Breast epithelium (tissue), 4 donors: ENCODE data around the gene ZNF266. TPM values are rescaled to one million over a fixed set of nuclear protein-coding genes. Genes with fewer than 3 reads are reported as not detected.
A peak's percentile ranks its signal among the peaks of the same experiment; 100 is the strongest.

Experiments
- DNase-seq, 2 donors: peaks; one replicate each; pipeline ENCODE4 v3.0.0-alpha.2; 2019; ENCODE audit warnings: low spot score in 2 of 2
- H3K27ac ChIP-seq, 2 donors: fragments of 200-600 bp; sonication (generic) in 1 of 2; one replicate each; pipeline ENCODE4 v1.5.1; 2016 to 2019; ENCODE audit warnings: mild to moderate bottlenecking in 1 of 2
- H3K27me3 ChIP-seq, 2 donors: fragments of 200-600 bp; sonication (generic) in 1 of 2; one replicate each; pipeline versions ENCODE4 v1.5.1 to v1.6.0; 2017 to 2019; ENCODE audit warnings: control low read depth in 1 of 2, mild to moderate bottlenecking in 1 of 2
- H3K36me3 ChIP-seq: fragments of 200-600 bp; one replicate; pipeline ENCODE4 v1.5.1; 2019
- H3K4me1 ChIP-seq, 2 donors: fragments of 200-600 bp; sonication (generic); one replicate each; pipeline ENCODE4 v1.5.1; 2016 to 2019; ENCODE audit warnings: control low read depth in 1 of 2
- H3K4me3 ChIP-seq, 3 donors: fragments of 200-600 bp; sonication (generic); 1 replicate in 2 of 3; 2 replicates in 1 of 3; pipeline ENCODE4 v1.5.1; 2016 to 2019; ENCODE audit warnings: mild to moderate bottlenecking in 3 of 3, moderate library complexity in 2 of 3
- H3K9me3 ChIP-seq, 2 donors: fragments of 200-600 bp; sonication (generic) in 1 of 2; one replicate each; pipeline ENCODE4 v1.5.1; 2016 to 2019; ENCODE audit warnings: control low read depth in 1 of 2
- CTCF ChIP-seq, 3 donors: fragments of 450-650 bp; IDR thresholded peaks; one replicate each; pipeline ENCODE4 v1.5.1; 2016 to 2017; ENCODE audit warnings: antibody characterized with exemption in 3 of 3, mild to moderate bottlenecking in 3 of 3, moderate library complexity in 3 of 3
- POLR2A ChIP-seq: fragments of 450-650 bp; IDR thresholded peaks from one replicate; pipeline ENCODE4 v1.6.1; 2016; ENCODE audit warnings: antibody characterized with exemption, mild to moderate bottlenecking, moderate library complexity
- POLR2AphosphoS5 ChIP-seq, 3 donors: sonication (generic); formaldehyde crosslinking; IDR thresholded peaks; one replicate each; pipeline ENCODE4 v1.6.1; 2017; ENCODE audit warnings: antibody characterized with exemption in 3 of 3
- intact Hi-C: fragments of 100-400 bp; cut with DNase I; formaldehyde crosslinking; loops from one replicate; pipeline ENCODE4 v1.15.1; 2023; ENCODE audit warnings: low total_unique reads
- total RNA-seq, 3 donors: library from RNA; depleted of rRNA; stranded (reverse); fragments of >200 nt; gene quantifications; one replicate each; pipeline ENCODE4 v1.1.0, GENCODE V29; 2016

Gene ZNF266
- total RNA-seq, 3 donors from 2014 or later, result 20.5 to 45.8 (median 44.2) TPM

GRCh38 chr19:9381361-9381785 is 54.0 kb downstream of the ZNF266 start:
- no peak for DNase-seq
- Histone ChIP-seq H3K9me3 (peaks cover 91 to 100% of the 10 kb centered on the region in 2 donors), H3K27ac (no peak overlapping the region), H3K4me3 (no peak overlapping the region), H3K27me3 (no peaks in the 10 kb centered on the region), H3K4me1 (no peaks in the 10 kb centered on the region), H3K36me3 (peaks cover 66% of the 10 kb centered on the region)
- intact Hi-C loops, result no loop called here
- TF ChIP-seq CTCF (IDR thresholded peaks at IDR 0.05) (no peak), POLR2A (no peak), POLR2AphosphoS5 (IDR thresholded peaks at IDR 0.05) (no peak)

- Histone ChIP-seq H3K27ac (no peak overlapping the region), H3K4me3 (no peak overlapping the region), H3K9me3 (peaks cover 53 to 98% of the 10 kb centered on the region in 2 donors), H3K27me3 (no peaks in the 10 kb centered on the region), H3K36me3 (peaks cover 1% of the 10 kb centered on the region), H3K4me1 (no peaks in the 10 kb centered on the region)
- intact Hi-C loops, result no loop called here
- DNase-seq, result no peak
- no peak for TF ChIP-seq POLR2A
- TF ChIP-seq CTCF (IDR thresholded peaks at IDR 0.05), result no peak
- TF ChIP-seq POLR2AphosphoS5 (IDR thresholded peaks at IDR 0.05), result no peak
Measured at GRCh38 chr19:9370738-9371619, 64.4 kb downstream of the ZNF266 start.

- DNase-seq, result no peak
- Histone ChIP-seq H3K36me3 (peaks cover 5% of the 10 kb centered on the region), H3K4me1 (no peaks in the 10 kb centered on the region), H3K27me3 (no peaks in the 10 kb centered on the region), H3K27ac (no peak within 1 kb of the TSS), H3K9me3 (peaks cover 74 to 97% of the 10 kb centered on the region in 2 donors), H3K4me3 (peak within 1 kb of the TSS in 1 of 3 donors; percentile 10)
- TF ChIP-seq CTCF (IDR thresholded peaks at IDR 0.05) (no peak), POLR2AphosphoS5 (IDR thresholded peaks at IDR 0.05) (no peak), POLR2A (no peak)
- intact Hi-C loops, result no loop called here
Measured at GRCh38 chr19:9362905-9363304, 72.5 kb downstream of the ZNF266 start, which contains the start of gene ZNF177. Gene ZNF177 (plus strand): TSS chr19:9363013. CDS start chr19:9378312, 15,299 bp downstream.

Other genes with a start within 250 kb of the ZNF266 start
- not detected for gene OR7D4, start 216.0 kb downstream of the ZNF266 start, total RNA-seq
- gene OR7E24, start 184.6 kb downstream of the ZNF266 start, total RNA-seq, result not detected
- gene ZNF699, start 125.7 kb downstream of the ZNF266 start, total RNA-seq, result 10 to 100 TPM; 10.1 to 27.4 (median 16.1) TPM
- gene ZNF559, start 111.4 kb downstream of the ZNF266 start, total RNA-seq, result 10 to 100 TPM; 18.4 to 39.1 (median 23.4) TPM
- 1 to 10 TPM; 2.9 to 8.3 (median 3.6) TPM for gene ZNF177, start 72.6 kb downstream of the ZNF266 start, total RNA-seq
- not detected for gene ZNF560, start 63.0 kb upstream of the ZNF266 start, total RNA-seq
- gene ZNF426, start 103.1 kb upstream of the ZNF266 start, total RNA-seq, result 10 to 100 TPM; 11.5 to 22.4 (median 12.3) TPM
- gene ZNF121, start 148.9 kb upstream of the ZNF266 start, total RNA-seq, result 10 to 100 TPM; 20.8 to 55.9 (median 36.1) TPM
- 10 to 100 TPM; 19.5 to 63.1 (median 29.5) TPM for gene ZNF561, start 185.7 kb upstream of the ZNF266 start, total RNA-seq
- 10 to 100 TPM; 17.4 to 52.2 (median 32.4) TPM for gene ZNF562, start 239.5 kb upstream of the ZNF266 start, total RNA-seq